Nephron (organoid): Measurements from ENCODE around the gene B4GALT3.

Source experiments
- H3K27ac Mint-ChIP-seq, 3 experiments: 2 replicates each; pipeline ENCODE4 v1.8.0; 2020; ENCODE audit warnings: mixed read lengths in 3 of 3, mild to moderate bottlenecking in 2 of 3, moderate library complexity in 1 of 3
- H3K27me3 Mint-ChIP-seq: 2 replicates; pipeline ENCODE4 v1.8.0; 2021; ENCODE audit warnings: low read depth, mild to moderate bottlenecking, moderate library complexity, mixed read lengths
- H3K36me3 Mint-ChIP-seq: 2 replicates; pipeline ENCODE4 v1.8.0; 2020; ENCODE audit warnings: low read depth, mixed read lengths
- H3K4me1 Mint-ChIP-seq: 2 replicates; pipeline ENCODE4 v1.8.0; 2020; ENCODE audit warnings: mixed read lengths
- H3K4me3 Mint-ChIP-seq, 3 experiments: 2 replicates each; pipeline ENCODE4 v1.8.0; 2020; ENCODE audit warnings: mild to moderate bottlenecking in 3 of 3, mixed read lengths in 3 of 3, moderate library complexity in 2 of 3
- H3K9me3 Mint-ChIP-seq: 2 replicates; pipeline ENCODE4 v1.8.0; 2020; ENCODE audit warnings: mixed read lengths
- TF ChIP-seq, protein P1 (sequence below), 3 experiments: fragments of 200-600 bp; sonication (generic); IDR thresholded peaks; one replicate each; pipeline ENCODE4 v1.5.0; 2021; ENCODE audit warnings: antibody characterized with exemption in 3 of 3; ENCODE audit not compliant: unreplicated experiment in 3 of 3

The B4GALT3 gene

DNA sequence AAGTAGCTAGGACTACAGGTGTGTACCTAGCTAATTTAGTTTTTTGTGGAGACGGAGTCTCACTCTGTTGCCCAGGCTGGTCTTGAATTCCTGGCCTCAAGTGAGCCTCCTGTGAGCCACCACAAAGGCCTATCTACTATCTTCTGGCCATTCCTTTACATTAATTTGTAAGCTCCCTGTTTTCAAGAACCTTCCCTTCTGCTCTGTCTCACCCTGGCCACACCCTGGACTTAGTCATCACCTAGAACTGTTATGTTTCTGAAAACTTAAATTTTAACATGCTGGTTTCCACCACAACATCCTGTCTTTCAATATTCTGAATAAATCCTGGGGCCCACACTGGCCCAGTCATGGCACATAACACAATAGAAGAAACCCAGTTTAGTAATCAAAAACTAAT, 4.9 kb upstream of the B4GALT3 start:
- no peak overlapping the region for H3K4me3 Mint-ChIP-seq
- no peaks in the 10 kb centered on the region for H3K36me3 Mint-ChIP-seq
- no peaks in the 10 kb centered on the region for H3K9me3 Mint-ChIP-seq
- TF ChIP-seq, protein P1, sequence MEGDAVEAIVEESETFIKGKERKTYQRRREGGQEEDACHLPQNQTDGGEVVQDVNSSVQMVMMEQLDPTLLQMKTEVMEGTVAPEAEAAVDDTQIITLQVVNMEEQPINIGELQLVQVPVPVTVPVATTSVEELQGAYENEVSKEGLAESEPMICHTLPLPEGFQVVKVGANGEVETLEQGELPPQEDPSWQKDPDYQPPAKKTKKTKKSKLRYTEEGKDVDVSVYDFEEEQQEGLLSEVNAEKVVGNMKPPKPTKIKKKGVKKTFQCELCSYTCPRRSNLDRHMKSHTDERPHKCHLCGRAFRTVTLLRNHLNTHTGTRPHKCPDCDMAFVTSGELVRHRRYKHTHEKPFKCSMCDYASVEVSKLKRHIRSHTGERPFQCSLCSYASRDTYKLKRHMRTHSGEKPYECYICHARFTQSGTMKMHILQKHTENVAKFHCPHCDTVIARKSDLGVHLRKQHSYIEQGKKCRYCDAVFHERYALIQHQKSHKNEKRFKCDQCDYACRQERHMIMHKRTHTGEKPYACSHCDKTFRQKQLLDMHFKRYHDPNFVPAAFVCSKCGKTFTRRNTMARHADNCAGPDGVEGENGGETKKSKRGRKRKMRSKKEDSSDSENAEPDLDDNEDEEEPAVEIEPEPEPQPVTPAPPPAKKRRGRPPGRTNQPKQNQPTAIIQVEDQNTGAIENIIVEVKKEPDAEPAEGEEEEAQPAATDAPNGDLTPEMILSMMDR (IDR thresholded peaks at IDR 0.05; ENCODE audit: unreplicated experiment in 3 of 3) = no peak
- no peaks in the 10 kb centered on the region for H3K27me3 Mint-ChIP-seq
- H3K27ac Mint-ChIP-seq = no peak overlapping the region
- H3K4me1 Mint-ChIP-seq = peaks cover 22% of the 10 kb centered on the region

DNA sequence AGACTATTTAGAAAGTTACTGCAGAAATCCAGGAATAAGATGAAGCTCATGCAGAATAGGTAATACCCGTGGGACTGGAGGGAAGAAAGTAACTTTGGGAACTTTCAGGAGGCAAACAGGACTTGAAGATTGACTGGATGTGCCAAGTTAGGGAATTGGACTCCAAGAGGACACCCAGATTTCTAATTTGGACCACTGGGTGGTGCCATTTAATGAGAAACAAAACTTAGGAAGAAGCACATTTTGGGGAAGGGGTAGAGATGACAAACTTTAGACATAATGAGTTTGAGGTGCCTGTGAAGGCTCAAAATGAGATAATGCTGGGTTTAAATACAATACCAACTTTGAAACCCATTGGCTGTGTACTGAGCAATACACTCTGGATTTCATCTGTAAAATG, 3.3 kb upstream of the B4GALT3 start:
- peaks cover 30% of the 10 kb centered on the region for H3K4me1 Mint-ChIP-seq
- H3K9me3 Mint-ChIP-seq = no peaks in the 10 kb centered on the region
- H3K4me3 Mint-ChIP-seq = no peak overlapping the region
- peaks cover 4% of the 10 kb centered on the region for H3K36me3 Mint-ChIP-seq
- H3K27me3 Mint-ChIP-seq = no peaks in the 10 kb centered on the region
- TF ChIP-seq, protein P1 (IDR thresholded peaks at IDR 0.05; ENCODE audit: unreplicated experiment in 3 of 3) = peak in 1 of 3 experiments; percentile 14
- H3K27ac Mint-ChIP-seq = no peak overlapping the region

DNA sequence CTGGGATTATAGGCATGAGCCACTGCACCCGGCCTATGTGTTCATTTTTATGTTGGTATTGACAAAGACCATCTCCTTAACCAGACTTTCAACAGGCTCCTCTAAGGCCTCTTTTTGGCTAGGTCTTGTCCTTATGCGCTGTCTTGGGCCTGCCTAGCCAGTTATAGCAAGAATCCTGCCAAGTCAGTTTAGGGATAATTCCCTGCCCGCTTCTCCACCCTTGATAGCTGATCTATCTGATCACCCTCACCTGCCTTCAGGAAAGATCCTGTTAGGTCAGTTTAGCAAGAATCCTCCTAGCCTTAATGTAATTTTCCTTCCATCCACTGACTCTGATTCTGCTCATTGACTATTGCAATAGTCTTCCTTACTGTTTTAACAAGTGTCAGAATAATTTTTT, 2.4 kb upstream of the B4GALT3 start:
- Mint-ChIP-seq H3K4me3 (peak overlapping the region; percentile 42 to 78 (median 64)), H3K27ac (no peak overlapping the region), H3K9me3 (no peaks in the 10 kb centered on the region), H3K36me3 (peaks cover 9% of the 10 kb centered on the region), H3K4me1 (peaks cover 30% of the 10 kb centered on the region), H3K27me3 (no peaks in the 10 kb centered on the region)
- TF ChIP-seq, protein P1 (IDR thresholded peaks at IDR 0.05; ENCODE audit: unreplicated experiment in 3 of 3) = no peak

DNA sequence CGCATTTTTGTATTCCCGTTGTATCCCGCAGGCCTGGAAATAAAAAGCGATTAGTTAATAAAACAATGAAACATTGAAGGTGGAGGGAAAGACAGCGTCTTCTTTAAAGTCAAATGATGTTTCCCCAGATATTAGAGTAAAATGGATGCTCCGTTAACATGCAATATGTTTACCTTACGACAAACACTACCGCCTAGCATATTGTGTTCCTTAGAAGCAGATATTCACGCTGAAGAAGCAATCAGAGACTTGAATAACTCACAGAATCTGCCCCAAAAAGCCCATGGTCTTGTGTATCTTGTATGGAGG, 583 bp upstream of the B4GALT3 start:
- peaks cover 26% of the 10 kb centered on the region for H3K36me3 Mint-ChIP-seq
- H3K4me1 Mint-ChIP-seq = peaks cover 40% of the 10 kb centered on the region
- no peaks in the 10 kb centered on the region for H3K27me3 Mint-ChIP-seq
- H3K4me3 Mint-ChIP-seq = peak overlapping the region; percentile 98 to 100 (median 100)
- TF ChIP-seq, protein P1 (IDR thresholded peaks at IDR 0.05; ENCODE audit: unreplicated experiment in 3 of 3) = no peak
- peak overlapping the region; percentile 81 to 99 (median 96) for H3K27ac Mint-ChIP-seq
- H3K9me3 Mint-ChIP-seq = no peaks in the 10 kb centered on the region

DNA sequence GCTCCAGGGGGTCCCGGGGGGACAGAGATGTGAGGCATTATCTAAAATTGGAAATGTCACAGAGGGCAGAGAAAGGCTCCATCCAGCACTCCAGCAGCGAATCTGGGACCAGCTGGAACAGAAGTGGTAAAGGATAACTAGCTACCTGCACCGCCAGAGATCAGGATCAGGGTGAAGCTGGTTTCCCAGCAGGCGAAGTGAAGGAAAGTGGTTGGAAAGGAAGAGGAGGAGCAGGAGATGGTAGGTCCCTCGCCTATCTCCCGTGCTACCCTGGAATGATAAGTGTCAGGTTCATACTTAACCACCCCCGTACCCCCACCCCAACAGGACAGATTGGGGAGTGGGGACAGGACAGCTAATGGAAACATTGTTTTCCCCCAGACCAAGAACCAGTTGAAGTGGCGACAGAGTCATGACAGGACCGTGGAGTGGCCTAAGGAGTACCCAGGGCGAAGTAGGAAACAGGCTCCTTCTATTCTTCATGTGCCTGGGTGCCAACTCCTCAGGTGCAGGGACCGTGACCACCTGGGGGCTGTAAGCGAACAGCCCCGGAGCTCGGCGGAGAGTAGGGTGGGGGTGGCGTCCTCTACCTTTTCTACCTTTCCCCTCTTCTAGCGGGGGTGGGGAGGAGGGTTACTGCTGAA, 717 bp downstream of the B4GALT3 start:
- H3K4me1 Mint-ChIP-seq = peaks cover 44% of the 10 kb centered on the region
- TF ChIP-seq, protein P1 (IDR thresholded peaks at IDR 0.05; ENCODE audit: unreplicated experiment in 3 of 3) = no peak
- H3K27me3 Mint-ChIP-seq = no peaks in the 10 kb centered on the region
- peak overlapping the region; percentile 98 to 100 (median 100) for H3K4me3 Mint-ChIP-seq
- peaks cover 37% of the 10 kb centered on the region for H3K36me3 Mint-ChIP-seq
- H3K9me3 Mint-ChIP-seq = no peaks in the 10 kb centered on the region
- H3K27ac Mint-ChIP-seq = peak overlapping the region; percentile 81 to 99 (median 96)

DNA sequence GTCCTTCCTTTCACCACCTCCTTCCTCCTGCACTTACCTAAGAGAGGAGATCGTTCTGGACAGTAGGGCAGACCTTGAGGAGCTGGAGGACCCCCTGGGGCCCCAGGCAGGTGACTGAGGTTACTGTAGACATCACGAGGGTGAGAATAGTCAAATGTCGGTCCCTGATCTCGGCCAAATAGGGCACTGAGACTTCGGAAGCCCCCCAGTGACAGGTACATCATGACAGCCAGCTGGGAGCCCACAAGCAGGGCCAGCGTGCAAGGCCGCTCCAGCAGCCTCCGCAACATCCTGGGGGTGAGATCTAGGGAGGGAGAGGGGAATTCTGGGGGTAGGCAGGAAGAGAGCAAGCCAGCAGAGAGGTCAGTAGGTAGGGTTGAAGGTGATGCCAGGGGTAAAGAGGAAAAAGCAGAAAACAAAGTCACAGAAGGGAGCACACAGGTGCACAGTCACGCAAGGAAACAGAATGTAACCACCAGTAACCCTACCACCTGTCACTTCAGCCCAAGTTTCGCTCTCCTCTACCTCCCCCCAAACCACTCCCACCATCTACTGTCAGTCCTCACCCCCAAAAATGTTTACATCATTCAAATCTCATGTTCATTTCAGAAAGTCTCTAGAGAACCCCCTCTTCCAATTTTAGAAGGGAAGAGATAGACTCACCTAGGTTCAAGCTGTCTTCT, 1.4 kb downstream of the B4GALT3 start:
- no peaks in the 10 kb centered on the region for H3K27me3 Mint-ChIP-seq
- TF ChIP-seq, protein P1 (IDR thresholded peaks at IDR 0.05; ENCODE audit: unreplicated experiment in 3 of 3) = no peak
- H3K9me3 Mint-ChIP-seq = no peaks in the 10 kb centered on the region
- peaks cover 44% of the 10 kb centered on the region for H3K4me1 Mint-ChIP-seq
- peaks cover 43% of the 10 kb centered on the region for H3K36me3 Mint-ChIP-seq
- peak overlapping the region; percentile 98 to 100 (median 100) for H3K4me3 Mint-ChIP-seq
- peak overlapping the region in 1 of 3 experiments; percentile 99 for H3K27ac Mint-ChIP-seq
